BLaER1 treated with 17β-estradiol and CSF1 and Interleukin-3, amounts not matched to agents 10 nM and 100 nM (cell line): ENCODE results near the gene ANO6.

Experiments
- H3K27ac ChIP-seq, 11 experiments: shearing (Covaris generic); formaldehyde crosslinking; 2 replicates each; pipeline ENCODE4 v1.8.1; 2022
- H3K27me3 ChIP-seq, 11 experiments: shearing (Covaris generic); formaldehyde crosslinking; 2 replicates each; pipeline ENCODE4 v1.8.1; 2022
- H3K36me3 ChIP-seq, 11 experiments: shearing (Covaris generic); formaldehyde crosslinking; 2 replicates each; pipeline ENCODE4 v1.8.1; 2022
- H3K4me1 ChIP-seq, 10 experiments: shearing (Covaris generic); formaldehyde crosslinking; 2 replicates each; pipeline ENCODE4 v1.8.1; 2022
- H3K4me2 ChIP-seq, 11 experiments: shearing (Covaris generic); formaldehyde crosslinking; 2 replicates each; pipeline ENCODE4 v1.8.1; 2022
- H3K4me3 ChIP-seq, 10 experiments: shearing (Covaris generic); formaldehyde crosslinking; 2 replicates each; pipeline ENCODE4 v1.8.1; 2022
- H3K9ac ChIP-seq, 11 experiments: shearing (Covaris generic); formaldehyde crosslinking; 2 replicates each; pipeline ENCODE4 v1.8.1; 2022
- H3K9me3 ChIP-seq, 11 experiments: shearing (Covaris generic); formaldehyde crosslinking; replicated peaks in 1 of 11; 2 replicates each; pipeline ENCODE4 v1.8.1; 2022
- H4K20me1 ChIP-seq, 11 experiments: shearing (Covaris generic); formaldehyde crosslinking; 2 replicates each; pipeline ENCODE4 v1.8.1; 2022
- Cebpa-rat ChIP-seq, 11 experiments: shearing (Covaris generic); IDR thresholded peaks; 2 replicates each; pipeline ENCODE4 v1.8.1; 2022

ANO6 gene

GRCh38 chr12:45468751-45469615 lies 253.1 kb downstream of the ANO6 start:
- H3K4me1 ChIP-seq: no peaks in the 10 kb centered on the region
- H4K20me1 ChIP-seq: no peaks in the 10 kb centered on the region
- no peaks in the 10 kb centered on the region for H3K27me3 ChIP-seq
- no peak overlapping the region for H3K4me3 ChIP-seq
- H3K9me3 ChIP-seq: peaks cover 0 to 17% (median 5%) of the 10 kb centered on the region in 11 experiments; a peak in 8 of 22 replicates
- no peak overlapping the region for H3K9ac ChIP-seq
- no peaks in the 10 kb centered on the region for H3K36me3 ChIP-seq
- no peak overlapping the region for H3K27ac ChIP-seq
- no peak for TF ChIP-seq Cebpa-rat (IDR thresholded peaks at IDR 0.05)
- no peak overlapping the region for H3K4me2 ChIP-seq

DNA sequence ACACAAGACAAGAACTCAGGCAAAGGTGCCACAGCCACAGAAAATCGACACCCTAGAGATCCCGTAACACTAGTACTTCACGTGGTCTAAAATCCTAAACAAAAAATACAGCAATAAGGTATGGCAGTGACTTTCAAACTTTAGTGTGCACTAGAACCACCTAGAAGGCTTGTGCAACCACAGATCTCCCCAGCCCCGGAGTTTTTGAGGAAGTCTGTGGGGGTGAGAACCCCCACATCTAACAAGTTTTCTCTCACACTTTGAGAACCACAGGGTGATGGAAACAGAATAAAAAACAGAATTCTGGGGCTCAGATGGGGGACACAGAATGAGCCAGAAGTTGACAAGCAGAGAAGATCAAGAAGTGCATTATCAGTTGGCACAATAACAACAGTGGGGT lies 254.0 kb downstream of the ANO6 start:
- Histone ChIP-seq H3K4me1 (no peaks in the 10 kb centered on the region), H3K9me3 (peaks cover 0 to 20% (median 5%) of the 10 kb centered on the region in 11 experiments; a peak in 8 of 22 replicates), H3K4me2 (no peak overlapping the region), H3K27ac (no peak overlapping the region), H4K20me1 (no peaks in the 10 kb centered on the region), H3K9ac (no peak overlapping the region), H3K4me3 (no peak overlapping the region), H3K27me3 (no peaks in the 10 kb centered on the region), H3K36me3 (no peaks in the 10 kb centered on the region)
- no peak for TF ChIP-seq Cebpa-rat (IDR thresholded peaks at IDR 0.05)

DNA sequence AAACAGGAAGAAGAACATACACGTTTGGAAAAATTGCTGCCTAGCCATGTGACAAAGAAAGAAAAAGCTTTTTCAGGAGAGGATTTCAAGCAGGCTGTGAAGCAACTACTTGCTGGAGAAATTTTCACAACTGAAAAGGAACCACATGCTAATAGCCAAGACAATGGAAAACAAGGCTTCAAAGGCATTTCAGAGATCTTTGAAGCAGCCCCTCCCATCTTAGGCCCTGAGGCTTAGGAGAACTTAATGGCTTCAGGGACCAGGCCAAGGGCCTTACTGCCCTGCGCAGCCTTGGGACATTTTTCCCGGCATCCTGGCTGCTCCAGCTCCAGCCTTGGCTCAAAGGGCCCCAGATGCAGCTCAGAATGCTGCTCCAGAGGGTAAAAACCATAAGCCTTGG lies 257.7 kb downstream of the ANO6 start:
- H3K27me3 ChIP-seq: no peaks in the 10 kb centered on the region
- no peak overlapping the region for H3K27ac ChIP-seq
- H3K9me3 ChIP-seq: peaks cover 0 to 22% (median 7%) of the 10 kb centered on the region in 11 experiments; a peak in 11 of 22 replicates
- H4K20me1 ChIP-seq: no peaks in the 10 kb centered on the region
- no peak overlapping the region for H3K4me3 ChIP-seq
- H3K9ac ChIP-seq: no peak overlapping the region
- H3K4me2 ChIP-seq: no peak overlapping the region
- H3K4me1 ChIP-seq: peaks cover 0 to 18% (median 10%) of the 10 kb centered on the region in 10 experiments; a peak in 13 of 20 replicates
- H3K36me3 ChIP-seq: no peaks in the 10 kb centered on the region
- TF ChIP-seq Cebpa-rat (IDR thresholded peaks at IDR 0.05): no peak

DNA sequence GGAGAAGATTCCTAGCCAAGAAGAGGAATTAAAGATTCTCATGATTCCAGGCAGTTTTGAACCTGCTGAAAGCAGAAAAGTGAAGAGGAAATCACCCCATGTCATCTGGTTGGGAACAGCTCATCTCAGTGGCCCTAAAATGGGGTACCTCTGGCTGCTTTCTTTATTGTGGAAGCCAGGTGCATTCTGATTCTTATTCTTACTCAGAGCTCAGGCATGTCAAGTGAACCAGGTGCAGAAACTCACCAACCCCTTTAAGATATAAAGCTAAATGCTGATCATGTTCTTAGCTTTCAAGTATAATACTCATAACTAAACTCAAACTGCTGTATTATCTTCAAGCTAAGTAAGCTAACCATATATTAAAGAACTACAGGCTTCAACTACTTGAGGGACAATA lies 259.7 kb downstream of the ANO6 start:
- TF ChIP-seq Cebpa-rat (IDR thresholded peaks at IDR 0.05): no peak

DNA sequence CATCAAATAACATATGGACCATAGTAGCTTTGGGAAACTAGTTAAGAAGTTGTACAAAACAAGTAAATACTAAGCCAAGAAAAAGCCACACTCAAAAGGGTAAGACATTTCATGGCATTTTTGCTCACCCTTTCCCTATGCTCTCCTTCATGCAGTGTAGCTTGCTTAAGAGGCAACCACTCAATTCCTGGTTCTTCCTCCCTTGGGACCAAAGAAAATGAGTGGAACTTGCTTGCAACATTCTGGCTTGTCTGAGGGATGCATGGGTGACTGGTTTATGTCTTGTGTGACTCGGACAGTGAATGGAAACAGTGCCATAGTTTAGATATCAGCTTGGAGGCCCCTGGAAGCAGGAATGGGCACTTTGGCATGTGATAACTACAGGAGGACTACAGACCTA lies 261.6 kb downstream of the ANO6 start:
- Histone ChIP-seq H3K4me2 (peak overlapping the region in 7 of 11 experiments; percentile 1 to 69 (median 42); a peak in 10 of 22 replicates), H3K27me3 (no peaks in the 10 kb centered on the region), H3K9ac (no peak overlapping the region), H3K9me3 (peaks cover 0 to 18% (median 7%) of the 10 kb centered on the region in 11 experiments; a peak in 11 of 22 replicates), H3K4me1 (peaks cover 0 to 18% (median 11%) of the 10 kb centered on the region in 10 experiments; a peak in 13 of 20 replicates), H3K27ac (0 out of 22 replicates have a peak overlapping the region, but pooled peaks of 1 of the 11 experiments have one; percentile 9), H3K4me3 (no peak overlapping the region), H4K20me1 (no peaks in the 10 kb centered on the region), H3K36me3 (no peaks in the 10 kb centered on the region)
- TF ChIP-seq Cebpa-rat (IDR thresholded peaks at IDR 0.05): no peak

More for the DNA sequence above, 259.7 kb downstream of the ANO6 start:
- H3K36me3 ChIP-seq: no peaks in the 10 kb centered on the region
- no peak overlapping the region for H3K27ac ChIP-seq
- H4K20me1 ChIP-seq: no peaks in the 10 kb centered on the region
- peaks cover 0 to 18% (median 7%) of the 10 kb centered on the region in 11 experiments; a peak in 11 of 22 replicates for H3K9me3 ChIP-seq
- peaks cover 0 to 18% (median 11%) of the 10 kb centered on the region in 10 experiments; a peak in 13 of 20 replicates for H3K4me1 ChIP-seq
- no peak overlapping the region for H3K9ac ChIP-seq
- no peaks in the 10 kb centered on the region for H3K27me3 ChIP-seq
- H3K4me3 ChIP-seq: no peak overlapping the region
- H3K4me2 ChIP-seq: no peak overlapping the region

GRCh38 chr12:45478931-45479330 lies 263.0 kb downstream of the ANO6 start:
- H4K20me1 ChIP-seq: no peaks in the 10 kb centered on the region
- no peak overlapping the region for H3K4me2 ChIP-seq
- H3K9me3 ChIP-seq: peaks cover 0 to 18% (median 4%) of the 10 kb centered on the region in 11 experiments; a peak in 11 of 22 replicates
- H3K36me3 ChIP-seq: no peaks in the 10 kb centered on the region
- H3K27ac ChIP-seq: no peak overlapping the region
- no peak overlapping the region for H3K9ac ChIP-seq
- no peaks in the 10 kb centered on the region for H3K27me3 ChIP-seq
- H3K4me3 ChIP-seq: no peak overlapping the region
- TF ChIP-seq Cebpa-rat (IDR thresholded peaks at IDR 0.05): no peak
- peaks cover 0 to 18% (median 11%) of the 10 kb centered on the region in 10 experiments; a peak in 13 of 20 replicates for H3K4me1 ChIP-seq

DNA sequence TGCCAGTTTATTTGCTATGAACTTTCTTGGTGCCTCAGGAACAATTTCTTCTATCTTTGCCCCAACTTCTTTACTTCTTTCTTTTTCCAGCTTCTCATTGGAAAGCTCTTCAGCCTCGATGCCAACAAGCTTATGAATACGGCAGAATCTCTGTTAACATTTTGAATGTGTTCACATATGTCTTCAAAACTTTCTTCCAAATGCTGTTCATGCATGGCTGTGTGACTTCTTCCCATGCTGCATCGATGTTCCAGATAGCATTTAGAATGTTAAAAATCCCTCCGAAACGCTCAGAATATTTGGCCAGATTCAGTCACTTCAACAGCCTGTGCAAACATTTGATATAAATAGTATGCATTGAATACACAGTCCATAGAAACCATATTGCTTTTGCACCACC lies 265.9 kb downstream of the ANO6 start:
- peaks cover 0 to 12% (median 6%) of the 10 kb centered on the region in 10 experiments; a peak in 10 of 20 replicates for H3K4me1 ChIP-seq
- TF ChIP-seq Cebpa-rat (IDR thresholded peaks at IDR 0.05): no peak

DNA sequence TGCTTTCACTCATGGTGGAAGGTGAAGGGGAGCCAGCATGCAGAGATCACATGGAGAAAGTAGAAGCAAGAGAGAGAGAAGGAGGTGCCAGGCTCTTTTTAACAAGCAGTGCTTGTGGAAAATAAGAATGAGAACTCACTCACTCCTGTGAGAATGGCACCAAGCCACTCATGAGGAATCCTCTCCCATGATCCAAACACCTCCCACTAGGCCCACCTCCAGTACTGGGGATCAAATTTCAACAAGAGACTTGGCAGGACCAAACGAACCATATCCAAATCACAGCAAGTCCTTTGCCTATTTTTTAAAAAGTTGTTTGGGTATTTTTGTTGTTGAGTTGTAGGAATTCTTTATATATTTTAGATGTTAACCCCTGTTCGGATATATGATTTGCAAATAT lies 267.7 kb downstream of the ANO6 start:
- peaks cover 0 to 9% (median 0%) of the 10 kb centered on the region in 11 experiments; a peak in 3 of 22 replicates for H3K9me3 ChIP-seq
- H3K27me3 ChIP-seq: no peaks in the 10 kb centered on the region

More for the DNA sequence above, 265.9 kb downstream of the ANO6 start:
- H3K4me2 ChIP-seq: no peak overlapping the region
- no peak overlapping the region for H3K9ac ChIP-seq
- no peaks in the 10 kb centered on the region for H3K27me3 ChIP-seq
- H3K27ac ChIP-seq: no peak overlapping the region
- no peak overlapping the region for H3K4me3 ChIP-seq
- no peaks in the 10 kb centered on the region for H3K36me3 ChIP-seq
- H3K9me3 ChIP-seq: peaks cover 0 to 18% (median 3%) of the 10 kb centered on the region in 11 experiments; a peak in 5 of 22 replicates
- no peaks in the 10 kb centered on the region for H4K20me1 ChIP-seq

More for the DNA sequence above, 267.7 kb downstream of the ANO6 start:
- Histone ChIP-seq H3K9ac (no peak overlapping the region), H3K4me3 (no peak overlapping the region), H3K4me2 (no peak overlapping the region), H3K4me1 (0 out of 20 replicates have a peak, but pooled peaks cover 0 to 4% (median 0%) of the 10 kb centered on the region in 10 experiments), H4K20me1 (no peaks in the 10 kb centered on the region), H3K36me3 (no peaks in the 10 kb centered on the region), H3K27ac (no peak overlapping the region)
- no peak for TF ChIP-seq Cebpa-rat (IDR thresholded peaks at IDR 0.05)
